GM21576 (cell line): Measurements from ENCODE around the gene LUZP4.
"Not testable (repeated sequence)": the region's sequence is repeated elsewhere in the genome, so short reads cannot be mapped to it uniquely, and the experiment has no call there.

Experiments used
- ATAC-seq: cut with Tn5 transposase; IDR thresholded peaks from one replicate; pipeline ENCODE4 v1.9.1; 2021; ENCODE audit warnings: mild to moderate bottlenecking, moderate library complexity; ENCODE audit not compliant: unreplicated experiment

Gene LUZP4

DNA sequence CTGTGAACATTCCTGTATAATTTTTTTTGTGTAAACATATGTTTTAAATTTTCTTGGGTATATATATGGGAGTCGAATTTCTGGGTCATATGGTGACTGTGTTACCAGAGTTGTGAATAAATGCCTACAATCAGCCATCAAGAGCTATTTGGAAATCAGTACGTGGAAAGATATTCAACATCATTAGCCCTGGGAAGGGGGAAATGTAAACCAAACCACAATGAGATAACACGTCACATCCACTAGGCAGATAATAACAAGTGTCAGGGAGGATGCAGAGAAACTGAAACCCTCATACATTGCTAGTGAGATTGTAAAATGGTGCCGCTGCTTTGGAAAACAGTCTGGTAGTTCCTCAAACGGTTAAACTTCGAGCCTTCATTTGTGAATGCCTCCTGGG is 43.9 kb downstream of the LUZP4 start:
- ATAC-seq: no peak

DNA sequence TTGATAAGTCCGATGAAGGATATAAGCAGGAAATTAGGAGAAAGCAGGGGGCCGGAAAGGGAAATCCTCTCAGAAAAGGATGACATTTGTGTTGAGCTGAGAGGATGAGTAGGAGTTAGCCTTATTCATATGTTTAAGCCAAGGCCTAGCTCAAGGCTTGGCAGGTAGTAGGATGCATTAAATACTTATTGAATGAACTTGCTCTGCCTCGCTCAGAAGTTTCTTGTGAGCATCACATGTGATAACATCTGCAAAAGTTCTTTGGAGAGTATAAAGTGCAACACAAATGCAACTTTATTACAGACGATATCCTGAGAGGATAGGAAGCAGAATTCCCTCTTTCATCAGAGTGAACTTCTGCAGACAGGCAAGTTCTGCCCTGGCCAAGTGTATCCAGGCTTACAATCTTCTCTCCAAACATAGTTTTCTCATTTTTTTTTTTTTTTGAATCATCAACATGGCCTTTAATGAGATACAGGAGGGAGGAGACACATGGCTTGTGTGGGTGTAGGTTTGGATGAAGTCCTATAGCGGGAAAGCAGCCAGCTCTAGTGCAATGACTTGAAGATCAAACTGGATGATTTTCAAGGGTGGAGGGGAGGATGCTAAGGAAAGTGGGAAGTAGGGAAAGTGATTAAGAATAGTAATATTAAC is 48.1 kb downstream of the LUZP4 start:
- no peak for ATAC-seq

DNA sequence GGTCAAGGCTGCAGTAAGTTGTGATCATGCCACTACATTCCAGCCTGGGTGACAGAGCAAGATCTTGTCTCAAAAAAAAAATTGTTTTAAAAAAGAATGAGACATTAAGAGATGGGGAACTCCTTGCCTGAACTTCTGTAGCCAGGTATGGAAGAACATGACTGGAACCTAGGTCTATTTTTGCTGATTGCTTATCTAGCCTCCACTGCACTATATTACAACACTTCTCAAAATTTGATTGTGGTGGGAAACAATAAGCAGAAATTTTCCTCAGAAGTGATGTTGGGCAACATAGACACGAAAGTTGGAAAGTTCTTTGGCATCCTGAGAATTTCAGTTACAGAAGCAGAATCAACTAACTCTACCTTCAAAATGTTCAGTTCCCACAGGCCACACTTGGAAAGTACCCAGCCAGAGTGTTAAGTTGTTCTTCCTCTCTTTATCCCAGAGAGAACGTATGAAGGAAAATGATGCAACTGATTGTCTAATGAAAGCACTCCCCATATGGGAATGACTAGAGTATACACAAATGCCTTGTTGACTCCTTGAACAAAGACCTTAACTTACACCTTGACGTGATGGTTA is 50.0 kb downstream of the LUZP4 start:
- no peak for ATAC-seq

DNA sequence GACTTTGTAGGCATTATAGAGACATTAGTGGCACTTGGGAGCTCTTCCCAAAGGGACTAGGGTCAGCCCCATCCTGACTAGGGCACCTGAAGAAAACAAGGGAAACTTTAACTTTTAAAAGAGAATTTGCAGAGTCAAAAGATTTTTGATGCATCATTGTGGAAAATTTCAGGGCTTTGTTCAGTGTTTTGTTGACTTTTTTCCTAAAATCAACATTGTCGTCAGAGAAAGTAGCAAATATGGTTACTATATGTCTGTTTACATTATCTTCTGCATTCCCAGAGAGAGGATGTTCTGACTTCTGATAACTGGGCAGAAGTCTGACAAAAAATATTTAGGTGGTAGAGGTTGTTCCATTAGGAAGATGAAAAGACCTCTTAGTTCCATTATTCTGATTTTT is 51.9 kb downstream of the LUZP4 start:
- ATAC-seq: no peak

DNA sequence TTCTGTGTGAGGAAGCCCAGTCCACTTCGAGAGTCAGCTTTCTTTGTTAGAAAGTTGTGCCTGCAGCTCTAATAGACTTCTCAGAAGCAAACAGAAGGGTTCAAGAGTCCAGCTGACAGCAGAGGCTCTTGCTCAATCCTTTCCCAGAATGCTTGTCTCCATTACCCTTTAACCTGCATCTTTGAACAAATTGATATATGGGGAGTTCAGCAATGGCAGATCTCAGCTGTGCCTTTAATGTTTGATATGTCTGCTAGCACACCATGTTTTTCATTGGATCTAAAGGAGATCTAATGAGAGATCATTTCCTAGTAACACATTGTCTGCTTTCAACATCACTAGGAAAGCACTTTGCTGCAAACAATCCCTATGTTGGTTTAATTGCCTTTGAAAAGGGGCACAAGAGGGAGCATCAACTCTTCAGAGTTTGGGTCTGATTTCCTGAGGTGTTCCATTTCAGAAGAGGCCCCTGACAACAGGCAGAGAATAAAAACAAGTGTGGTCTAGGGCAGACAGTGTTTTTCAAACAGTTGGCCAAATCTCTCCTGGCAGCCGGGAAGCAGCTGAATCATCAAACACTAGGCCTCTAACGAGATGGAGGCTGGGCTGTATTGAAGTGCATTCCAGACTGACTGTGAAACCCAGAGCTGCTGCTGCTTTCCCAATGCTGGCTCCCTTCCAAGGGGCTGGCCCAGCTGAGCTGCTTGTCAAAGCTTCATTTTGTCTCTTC is 55.5 kb downstream of the LUZP4 start:
- ATAC-seq: no peak

DNA sequence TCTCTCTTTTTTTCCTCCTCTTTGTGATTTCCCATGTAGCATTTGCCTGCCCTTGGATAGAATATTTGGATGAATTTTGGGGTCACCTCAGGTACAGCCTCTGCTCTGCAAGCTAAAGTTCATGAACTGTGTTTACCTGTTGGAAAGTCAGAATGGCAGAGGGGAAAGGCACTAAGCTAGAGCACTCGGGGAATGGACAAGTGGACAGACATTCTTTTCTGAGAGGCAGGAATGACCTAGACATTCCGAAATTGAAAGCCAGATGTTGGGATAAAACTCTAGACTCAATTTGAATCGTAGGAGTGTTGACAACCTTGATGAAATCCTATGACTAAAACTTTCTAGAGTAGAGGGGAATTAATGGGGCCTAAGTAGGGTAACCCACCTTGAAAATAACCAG is 56.1 kb downstream of the LUZP4 start:
- ATAC-seq: no peak

DNA sequence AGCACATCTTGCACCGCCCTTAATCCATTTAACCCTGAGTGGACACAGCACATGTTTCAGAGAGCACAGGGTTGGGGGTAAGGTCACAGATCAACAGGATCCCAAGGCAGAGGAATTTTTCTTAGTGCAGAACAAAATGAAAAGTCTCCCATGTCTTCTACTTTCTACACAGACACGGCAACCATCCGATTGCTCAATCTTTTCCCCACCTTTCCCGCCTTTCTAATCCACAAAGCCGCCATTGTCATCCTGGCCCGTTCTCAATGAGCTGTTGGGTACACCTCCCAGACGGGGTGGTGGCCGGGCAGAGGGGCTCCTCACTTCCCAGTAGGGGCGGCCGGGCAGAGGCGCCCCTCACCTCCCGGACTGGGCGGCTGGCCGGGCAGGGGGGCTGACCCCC is 57.2 kb downstream of the LUZP4 start:
- not testable (repeated sequence) for ATAC-seq

DNA sequence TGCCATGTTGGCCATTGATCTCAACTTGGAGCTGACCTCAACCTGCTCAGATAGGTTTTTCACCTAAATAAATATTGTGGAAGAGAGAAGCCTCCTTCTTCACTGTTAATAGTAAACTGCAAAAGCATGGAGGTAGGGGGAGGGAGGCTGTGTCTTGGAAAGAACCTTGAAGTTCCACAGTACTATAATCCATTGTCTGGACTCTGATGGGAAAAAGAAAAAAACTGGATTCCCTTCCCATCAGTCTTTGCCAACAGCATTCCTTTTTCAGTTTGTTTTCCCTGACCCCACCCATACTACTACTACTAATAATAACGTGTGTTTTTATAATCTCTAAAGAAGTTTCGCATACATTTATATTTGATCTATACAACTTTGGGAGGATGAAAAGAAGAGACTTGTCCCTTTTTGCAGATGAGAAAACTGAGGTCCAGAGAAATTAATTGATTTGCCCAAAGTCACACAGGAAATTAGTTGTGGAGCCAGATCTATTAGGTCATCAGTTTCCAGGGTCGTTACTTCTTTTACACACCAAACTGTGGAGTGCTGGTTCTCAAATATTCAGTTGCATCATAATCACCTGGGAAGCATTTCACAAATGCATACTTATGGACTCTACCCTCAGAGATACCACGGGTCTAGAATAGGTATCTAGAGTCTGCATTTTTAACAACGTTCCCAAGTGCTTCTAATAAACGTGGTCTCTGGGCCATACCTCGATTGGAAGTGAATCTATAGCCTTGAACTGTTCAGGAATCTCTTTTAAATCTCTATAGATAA is 59.1 kb downstream of the LUZP4 start:
- no peak for ATAC-seq

DNA sequence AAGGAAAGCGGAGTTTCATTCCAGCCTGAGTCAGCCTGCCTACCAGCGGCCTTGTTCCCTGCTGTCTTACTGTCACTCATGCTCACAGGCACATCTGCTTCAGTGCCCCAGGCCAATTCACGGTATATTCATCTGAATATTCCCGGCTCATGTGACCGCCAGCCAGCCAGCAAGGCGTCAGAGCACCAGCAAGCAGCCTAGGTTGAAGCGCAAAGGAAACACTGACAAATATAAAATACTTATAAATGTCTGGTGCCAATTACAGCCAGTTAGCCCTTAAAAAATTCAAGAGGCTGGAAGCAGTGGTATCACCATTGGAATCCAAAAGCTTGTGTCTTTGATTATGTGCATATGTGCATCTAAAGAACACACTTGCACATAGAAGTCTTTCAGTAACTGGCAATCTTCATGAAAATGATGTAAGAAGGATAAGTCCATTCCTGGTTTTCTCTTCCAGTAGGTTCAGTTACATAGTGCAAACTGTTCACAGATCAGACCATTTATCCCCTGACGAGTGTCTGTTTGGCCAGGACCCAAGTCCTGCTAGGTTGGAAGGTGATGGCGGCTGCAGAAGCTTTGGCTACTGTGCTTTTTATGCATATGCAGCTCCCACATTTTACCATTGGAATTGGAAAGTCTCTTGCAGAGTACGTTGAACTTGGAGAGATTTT is 61.3 kb downstream of the LUZP4 start:
- ATAC-seq: no peak

DNA sequence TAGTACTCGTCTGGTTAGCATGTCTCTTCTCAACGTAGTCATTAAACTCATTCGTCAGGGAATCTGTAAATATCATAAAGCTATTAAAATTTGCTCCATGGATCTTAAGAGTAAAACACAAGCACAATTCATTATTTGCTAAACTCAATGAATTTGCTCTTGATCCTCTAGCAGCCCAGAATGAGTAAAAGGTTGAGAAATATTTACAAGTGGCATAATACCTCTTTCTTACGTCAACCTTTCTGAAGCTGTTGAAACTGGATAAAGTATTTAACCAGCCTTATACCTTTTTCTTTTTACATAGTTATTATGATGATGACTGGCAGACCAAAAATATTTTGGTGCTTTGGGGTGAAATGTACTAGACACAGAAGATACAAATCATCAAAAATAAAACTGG is 66.9 kb downstream of the LUZP4 start:
- no peak for ATAC-seq
